CD4-positive, alpha-beta T cell (primary cell): Measurements from ENCODE around the gene SNAP91. TPM values are rescaled to one million over a fixed set of nuclear protein-coding genes. Genes with fewer than 3 reads are reported as not detected.

Experiments
- ATAC-seq: fragments of 200-7000 bp; cut with Tn5 transposase; one replicate; pipeline ENCODE4 v1.10.0; 2022; ENCODE audit warnings: mild to moderate bottlenecking; ENCODE audit not compliant: poor library complexity
- CTCF ChIA-PET: fragments of 350-600 bp; sonication (Branson Sonifier 250); formaldehyde crosslinking; loops from one replicate; lab custom pipeline; 2021; ENCODE audit warnings: antibody characterized with exemption, inconsistent platforms; lab: Charles Lee
- POLR2A ChIA-PET: fragments of 350-600 bp; sonication (Branson Sonifier 250); formaldehyde crosslinking; loops from one replicate; lab custom pipeline; 2021; ENCODE audit warnings: antibody characterized with exemption, inconsistent platforms; lab: Charles Lee
- DNase-seq, 14 experiments: peaks; one replicate each; pipeline ENCODE4 v3.0.0-alpha.2; 2013 to 2020; ENCODE audit warnings: mixed read lengths in 2 of 14
- H3K27ac ChIP-seq, 2 donors: one replicate each; pipeline versions ENCODE4 v1.5.1 to v1.7.0; 2013; ENCODE audit warnings: low read length in 2 of 2, low read depth in 1 of 2, mild to moderate bottlenecking in 1 of 2
- H3K27me3 ChIP-seq, 2 experiments: 1 replicate in 1 of 2; 2 replicates in 1 of 2; pipeline versions ENCODE4 v1.6.1 to v1.7.0; 2013; ENCODE audit warnings: low read length in 2 of 2, control low read depth in 1 of 2, mild to moderate bottlenecking in 1 of 2, moderate library complexity in 1 of 2; ENCODE audit not compliant: insufficient read depth in 2 of 2, control insufficient read depth in 1 of 2
- H3K36me3 ChIP-seq: one replicate; pipeline ENCODE4 v1.6.1; 2013; ENCODE audit warnings: low read length, control low read depth; ENCODE audit not compliant: insufficient read depth
- H3K4me1 ChIP-seq: one replicate; pipeline ENCODE4 v1.6.1; 2013; ENCODE audit warnings: low read length, control low read depth; ENCODE audit not compliant: insufficient read depth
- H3K4me3 ChIP-seq: one replicate; pipeline ENCODE4 v1.5.1; 2013; ENCODE audit warnings: mild to moderate bottlenecking, low read length, moderate library complexity
- H3K9me3 ChIP-seq, 2 experiments: 1 replicate in 1 of 2; 2 replicates in 1 of 2; pipeline versions ENCODE4 v1.6.1 to v1.7.0; 2013; ENCODE audit warnings: low read length in 2 of 2, mild to moderate bottlenecking in 2 of 2, control low read depth in 1 of 2, moderate library complexity in 1 of 2; ENCODE audit not compliant: control insufficient read depth in 1 of 2, insufficient read depth in 1 of 2
- H3K27ac Mint-ChIP-seq: one replicate; pipeline ENCODE4 v1.8.0; 2020; ENCODE audit warnings: mixed read lengths
- H3K27me3 Mint-ChIP-seq: one replicate; pipeline ENCODE4 v1.8.0; 2021; ENCODE audit warnings: mixed read lengths
- H3K36me3 Mint-ChIP-seq: one replicate; pipeline ENCODE4 v1.8.0; 2021; ENCODE audit warnings: low read depth, mixed read lengths
- H3K4me1 Mint-ChIP-seq: one replicate; pipeline ENCODE4 v1.8.0; 2021; ENCODE audit warnings: low read depth, mixed read lengths
- H3K4me3 Mint-ChIP-seq: one replicate; pipeline ENCODE4 v1.8.0; 2020; ENCODE audit warnings: mild to moderate bottlenecking, mixed read lengths
- H3K9me3 Mint-ChIP-seq: one replicate; pipeline ENCODE4 v1.8.0; 2020; ENCODE audit warnings: mixed read lengths
- CTCF ChIP-seq: fragments of 200-600 bp; IDR thresholded peaks from one replicate; pipeline ENCODE4 v1.8.0; 2022; ENCODE audit warnings: antibody characterized with exemption, mild to moderate bottlenecking
- intact Hi-C, 2 experiments: fragments of 100-400 bp; cut with DNase I in 1 of 2; cut with micrococcal nuclease in 1 of 2; formaldehyde crosslinking; loops; one replicate each; pipeline versions ENCODE4 v1.15.1 to v1.9.0; 2023 to 2025; cut with DNase I, micrococcal nuclease
- total RNA-seq, 174 experiments: library from RNA in 2 of 174; stranded (reverse) in 2 of 174; gene quantifications; one replicate each; pipeline ENCODE4 v1.2.3 and lab custom pipeline; 2021 to 2026

Gene SNAP91
- total RNA-seq, 2 experiments from 2014 or later: not detected

DNA sequence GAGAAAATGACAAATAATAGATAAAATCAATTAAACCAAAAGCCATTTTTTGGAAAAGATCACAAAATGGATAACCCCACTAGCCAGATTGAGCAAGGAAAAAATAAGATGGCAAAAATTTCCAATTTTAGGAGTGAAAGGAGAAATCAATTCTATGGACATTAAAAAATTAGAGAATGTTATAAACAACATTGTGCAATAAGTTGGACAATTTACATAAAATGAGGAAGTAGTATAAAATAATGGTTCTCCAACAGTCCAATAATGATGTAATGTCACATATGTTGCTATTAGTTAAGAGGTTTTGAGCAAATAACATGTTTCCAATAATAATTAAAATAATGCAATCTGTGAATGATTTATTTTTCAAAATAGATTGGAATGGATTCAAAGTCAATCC lies 3.1 kb upstream of the SNAP91 start:
- H3K9me3 Mint-ChIP-seq: peaks cover 4% of the 10 kb centered on the region
- POLR2A ChIA-PET: no interaction called here
- TF ChIP-seq CTCF: no peak
- ATAC-seq (no peak), DNase-seq (no peak)
- H3K27me3 Mint-ChIP-seq: peaks cover 36% of the 10 kb centered on the region
- Histone ChIP-seq H3K27me3 (peaks cover 10 to 25% of the 10 kb centered on the region in 2 experiments), H3K4me3 (no peak overlapping the region), H3K36me3 (no peaks in the 10 kb centered on the region), H3K27ac (no peak overlapping the region), H3K4me1 (no peaks in the 10 kb centered on the region), H3K9me3 (peaks cover 4 to 24% of the 10 kb centered on the region in 2 experiments)
- H3K36me3 Mint-ChIP-seq: no peaks in the 10 kb centered on the region
- no peak overlapping the region for H3K4me3 Mint-ChIP-seq
- H3K27ac Mint-ChIP-seq: no peak overlapping the region
- no peaks in the 10 kb centered on the region for H3K4me1 Mint-ChIP-seq
- intact Hi-C loops: no loop called here
- CTCF ChIA-PET: no interaction called here

- intact Hi-C loops: no loop called here
- no peak for DNase-seq
- H3K36me3 ChIP-seq: no peaks in the 10 kb centered on the region
- POLR2A ChIA-PET: no interaction called here
- CTCF ChIA-PET: no interaction called here
- no peak overlapping the region for H3K4me3 ChIP-seq
- H3K4me3 Mint-ChIP-seq: no peak overlapping the region
- peaks cover 4% of the 10 kb centered on the region for H3K9me3 Mint-ChIP-seq
- H3K4me1 ChIP-seq: no peaks in the 10 kb centered on the region
- H3K27me3 ChIP-seq: peaks cover 19 to 28% of the 10 kb centered on the region in 2 experiments
- H3K4me1 Mint-ChIP-seq: no peaks in the 10 kb centered on the region
- no peak for ATAC-seq
- peaks cover 4 to 24% of the 10 kb centered on the region in 2 experiments for H3K9me3 ChIP-seq
- TF ChIP-seq CTCF: no peak
- H3K36me3 Mint-ChIP-seq: no peaks in the 10 kb centered on the region
- peaks cover 54% of the 10 kb centered on the region for H3K27me3 Mint-ChIP-seq
- H3K27ac Mint-ChIP-seq: no peak overlapping the region
- no peak overlapping the region for H3K27ac ChIP-seq
Measured at GRCh38 chr6:83709748-83710050, 798 bp upstream of the SNAP91 start.

DNA sequence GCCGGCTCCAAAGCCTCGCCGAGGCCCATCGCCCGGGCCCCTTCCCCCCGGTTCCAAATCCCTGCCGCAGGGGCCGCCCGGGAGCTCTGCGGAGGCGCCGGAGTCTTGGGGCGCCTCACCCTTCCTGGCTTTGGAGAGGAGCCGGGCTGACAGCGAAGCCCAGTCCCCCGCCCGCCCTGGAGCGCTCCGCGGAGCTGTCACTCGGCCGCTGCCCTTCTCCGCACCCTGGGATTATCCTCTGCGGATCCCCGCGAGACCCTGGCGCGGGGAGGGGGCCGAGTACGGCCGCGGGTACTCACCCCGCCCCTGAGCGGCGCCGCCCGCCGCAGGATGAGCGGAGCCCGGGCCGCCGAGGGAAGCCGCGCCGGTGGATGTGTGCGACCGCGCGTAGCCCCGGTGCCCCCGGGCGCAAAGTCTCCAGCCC lies 343 bp downstream of the SNAP91 start:
- H3K36me3 Mint-ChIP-seq: no peaks in the 10 kb centered on the region
- DNase-seq (no peak), ATAC-seq (no peak)
- no peak overlapping the region for H3K27ac ChIP-seq
- no peaks in the 10 kb centered on the region for H3K4me1 Mint-ChIP-seq
- TF ChIP-seq CTCF: no peak
- no peak overlapping the region for H3K27ac Mint-ChIP-seq
- peaks cover 4 to 24% of the 10 kb centered on the region in 2 experiments for H3K9me3 ChIP-seq
- H3K4me3 Mint-ChIP-seq: no peak overlapping the region
- intact Hi-C loops: no loop called here
- H3K4me1 ChIP-seq: no peaks in the 10 kb centered on the region
- CTCF ChIA-PET: no interaction called here
- peaks cover 54% of the 10 kb centered on the region for H3K27me3 Mint-ChIP-seq
- peaks cover 4% of the 10 kb centered on the region for H3K9me3 Mint-ChIP-seq
- POLR2A ChIA-PET: no interaction called here
- peaks cover 19 to 28% of the 10 kb centered on the region in 2 experiments for H3K27me3 ChIP-seq
- no peaks in the 10 kb centered on the region for H3K36me3 ChIP-seq
- no peak overlapping the region for H3K4me3 ChIP-seq
